ENCODE measurements around the gene TRIM21. TPM values are rescaled to one million over a fixed set of nuclear protein-coding genes. Genes with fewer than 3 reads are reported as not detected.
"Not testable (repeated sequence)": the region's sequence is repeated elsewhere in the genome, so short reads cannot be mapped to it uniquely, and the experiment has no call there.

TRIM21 gene
- total RNA-seq, 2 donors from 2014 or later, result 16.3 to 46.9 TPM

GRCh38 chr11:4345366-4345765 lies 48.1 kb downstream of the TRIM21 start:
- DNase-seq (ENCODE audit: low spot score in 2 of 2); H3K27ac Mint-ChIP-seq; ATAC-seq; H3K9me3 Mint-ChIP-seq; H3K36me3 Mint-ChIP-seq: not testable (repeated sequence)

Other genes starting within 250 kb of the TRIM21 start
- gene OR52B4, start 25.3 kb downstream of the TRIM21 start, total RNA-seq, result not detected
- not detected for gene OR52K2, start 55.6 kb upstream of the TRIM21 start, total RNA-seq
- gene OR52K1, start 88.9 kb upstream of the TRIM21 start, total RNA-seq, result under 1 TPM; 0.20 to 0.33 TPM
- gene OR52M1, start 151.5 kb upstream of the TRIM21 start, total RNA-seq, result not detected
- not detected for gene OR52I2, start 188.0 kb upstream of the TRIM21 start, total RNA-seq
- gene OR52I1, start 200.3 kb upstream of the TRIM21 start, total RNA-seq, result not detected
- 10 to 100 TPM in 1 of 2 donors, 1 to 10 TPM in 1; 6.2 to 15.2 TPM for gene TRIM68, start 214.5 kb upstream of the TRIM21 start, total RNA-seq
- not detected for gene OR51D1, start 243.8 kb upstream of the TRIM21 start, total RNA-seq